Panc1 (cell line): ENCODE measurements around the gene THEMIS2. TPM values are rescaled to one million over a fixed set of nuclear protein-coding genes. Genes with fewer than 3 reads are reported as not detected.

ENCODE experiments used
- ATAC-seq: fragments of 200-7000 bp; cut with Tn5 transposase; 2 replicates; pipeline ENCODE4 v1.9.1; 2020; ENCODE audit warnings: mild to moderate bottlenecking, moderate library complexity
- BruUV-seq: library from RNA; stranded (reverse); fragments of 400-500 nt; replicated peaks from 2 replicates; lab custom pipeline; 2021; lab: Mats Ljungman, UMichigan
- CTCF ChIA-PET: fragments of 300-600 bp; sonication (Branson Sonifier 250); formaldehyde crosslinking; loops from one replicate; lab custom pipeline; 2022; ENCODE audit warnings: antibody characterized with exemption; lab: Charles Lee
- POLR2A ChIA-PET: fragments of 300-600 bp; sonication (Branson Sonifier 250); formaldehyde crosslinking; loops from one replicate; lab custom pipeline; 2022; ENCODE audit warnings: antibody characterized with exemption; lab: Charles Lee
- DNase-seq: peaks from one replicate; pipeline ENCODE4 v3.0.0-alpha.2; 2010; ENCODE audit warnings: low read depth, low spot score
- H3K27ac ChIP-seq: 2 replicates; pipeline ENCODE4 v1.5.1; 2011; ENCODE audit warnings: mild to moderate bottlenecking, low read length, inconsistent platforms
- H3K27me3 ChIP-seq: fragments of 200-500 bp; sonication (Bioruptor generic); 2 replicates; pipeline ENCODE4 v1.6.0; 2014; ENCODE audit warnings: low read length, inconsistent platforms; ENCODE audit not compliant: control insufficient read depth, insufficient read depth
- H3K36me3 ChIP-seq: fragments of 200-500 bp; sonication (Bioruptor generic); 2 replicates; pipeline ENCODE4 v1.5.1; 2014; ENCODE audit warnings: inconsistent platforms, mild to moderate bottlenecking, low read length, moderate library complexity; ENCODE audit not compliant: control insufficient read depth, insufficient read depth
- H3K4me1 ChIP-seq: 2 replicates; pipeline ENCODE4 v1.5.1; 2011; ENCODE audit warnings: inconsistent platforms, mild to moderate bottlenecking, low read length, moderate library complexity; ENCODE audit not compliant: control insufficient read depth, insufficient read depth
- H3K4me3 ChIP-seq, 2 experiments: 2 replicates each; pipeline ENCODE4 v1.5.1; 2011 to 2012; ENCODE audit warnings: low read depth in 2 of 2, low read length in 2 of 2, mild to moderate bottlenecking in 2 of 2, inconsistent platforms in 1 of 2, moderate library complexity in 1 of 2
- H3K9me3 ChIP-seq: fragments of 200-500 bp; sonication (Bioruptor generic); 2 replicates; pipeline ENCODE4 v1.5.1; 2014; ENCODE audit warnings: low read depth, mild to moderate bottlenecking, inconsistent platforms, low read length, moderate library complexity; ENCODE audit not compliant: control insufficient read depth, insufficient read depth
- CTCF ChIP-seq: fragments of 450-650 bp; IDR thresholded peaks from 2 replicates; pipeline ENCODE4 v1.5.1; 2017; ENCODE audit warnings: mild to moderate bottlenecking
- POLR2AphosphoS5 ChIP-seq: IDR thresholded peaks from 2 replicates; pipeline ENCODE4 v1.6.1; 2012; ENCODE audit warnings: mild to moderate bottlenecking, low read depth, low read length, moderate library complexity
- REST ChIP-seq, 2 experiments: IDR thresholded peaks; 2 replicates each; pipeline ENCODE4 v1.6.1; 2011 to 2012; ENCODE audit warnings: low read depth in 2 of 2, control low read depth in 1 of 2, low read length in 1 of 2, mild to moderate bottlenecking in 1 of 2, moderate library complexity in 1 of 2; ENCODE audit not compliant: insufficient read depth in 1 of 2
- SIN3A ChIP-seq: IDR thresholded peaks from 2 replicates; pipeline ENCODE4 v1.6.1; 2012; ENCODE audit warnings: low read depth, mild to moderate bottlenecking, low read length, moderate library complexity, borderline replicate concordance; ENCODE audit not compliant: insufficient read depth
- TCF7L2 ChIP-seq: IDR thresholded peaks from 2 replicates; pipeline ENCODE4 v1.6.1; 2011; ENCODE audit warnings: mild to moderate bottlenecking, low read depth, low read length, inconsistent platforms
- in situ Hi-C: cut with HindIII; loops from 2 replicates; pipeline ENCODE4 v1.10.0; 2016; ENCODE audit warnings: low sequenced_read_pairs, low pct_unique_long_range_greater_than_20kb
- intact Hi-C: fragments of 100-400 bp; cut with micrococcal nuclease; formaldehyde crosslinking; loops from one replicate; pipeline ENCODE4 v1.10.0; 2022; ENCODE audit not compliant: unreplicated experiment
- total RNA-seq: library from RNA; stranded (reverse); gene quantifications from one replicate; pipeline ENCODE4 v1.2.1, GENCODE V29; 2021; ENCODE audit not compliant: unreplicated experiment

THEMIS2 gene
- total RNA-seq, 1 experiment from 2014 or later = 4.2 TPM

- H3K9me3 ChIP-seq = no peaks in the 10 kb centered on the region
- TF ChIP-seq POLR2AphosphoS5 (no peak), CTCF (no peak), TCF7L2 (no peak), SIN3A (no peak), REST (IDR thresholded peaks at IDR 0.05; ENCODE audit: insufficient read depth in 1 of 2, low read depth in 2 of 2, low read length in 1 of 2) (no peak)
- BruUV-seq = no TSS peak
- H3K4me3 ChIP-seq = no peak overlapping the region
- ChIA-PET POLR2A (interaction anchor here (0.7 kb wide), 1 partner anchor 79 kb away, joined by 3 read pairs; no protein-coding TSS in a partner anchor), CTCF (no interaction called here)
- in situ Hi-C loops (no loop called here), intact Hi-C loops (no loop called here)
- DNase-seq (no peak), ATAC-seq (no peak)
- H3K36me3 ChIP-seq = no peaks in the 10 kb centered on the region
- H3K4me1 ChIP-seq = no peaks in the 10 kb centered on the region; the same call in none of the 2 replicates
- H3K27ac ChIP-seq = no peak overlapping the region
- H3K27me3 ChIP-seq = no peaks in the 10 kb centered on the region
These were observed 4.7 kb downstream of the THEMIS2 start for GRCh38 chr1:27877115-27877416.

- intact Hi-C loops = no loop called here
- H3K36me3 ChIP-seq = no peaks in the 10 kb centered on the region
- DNase-seq (no peak), ATAC-seq (no peak)
- TF ChIP-seq TCF7L2 = no peak
- no peak for TF ChIP-seq POLR2AphosphoS5
- no peak for TF ChIP-seq SIN3A
- TF ChIP-seq CTCF = no peak
- TF ChIP-seq REST (IDR thresholded peaks at IDR 0.05; ENCODE audit: insufficient read depth in 1 of 2, low read depth in 2 of 2, low read length in 1 of 2) = no peak
- H3K9me3 ChIP-seq = no peaks in the 10 kb centered on the region
- ChIA-PET POLR2A (no interaction called here), CTCF (no interaction called here)
- H3K27me3 ChIP-seq = no peaks in the 10 kb centered on the region
- no TSS peak for BruUV-seq
- H3K4me3 ChIP-seq = no peak overlapping the region
- no peak overlapping the region for H3K27ac ChIP-seq
- H3K4me1 ChIP-seq = no peaks in the 10 kb centered on the region; the same call in none of the 2 replicates
- in situ Hi-C loops = no loop called here
These were observed 5.7 kb downstream of the THEMIS2 start for GRCh38 chr1:27878039-27878438.
